PFSK-1 (cell line): ENCODE data around the gene AP1G2.

Experiments
- POLR2AphosphoS5 ChIP-seq: IDR thresholded peaks from 2 replicates; pipeline ENCODE4 v1.6.1; 2012; ENCODE audit warnings: low read depth, mild to moderate bottlenecking, control low read depth, low read length, moderate library complexity
- REST ChIP-seq, 2 experiments: IDR thresholded peaks; 2 replicates each; pipeline versions ENCODE4 v1.6.1 to v1.8.0; 2011 to 2012; ENCODE audit warnings: low read depth in 2 of 2, low read length in 2 of 2, control low read depth in 1 of 2, inconsistent platforms in 1 of 2, mild to moderate bottlenecking in 1 of 2, moderate library complexity in 1 of 2; ENCODE audit not compliant: insufficient read depth in 1 of 2
- TAF1 ChIP-seq: IDR thresholded peaks from 2 replicates; pipeline ENCODE4 v1.6.1; 2012; ENCODE audit warnings: low read length, control low read depth, borderline replicate concordance; ENCODE audit not compliant: insufficient read depth

- TF ChIP-seq POLR2AphosphoS5 (no peak), TAF1 (no peak), REST (IDR thresholded peaks at IDR 0.05; ENCODE audit: insufficient read depth in 1 of 2, low read depth in 2 of 2, low read length in 2 of 2) (no peak)
Measured at GRCh38 chr14:23566778-23567185, 809 bp downstream of the AP1G2 start.
